Measurements from ENCODE around the gene GPR85.

GRCh38 chr7:113060100-113060499 lies 26.5 kb downstream of the GPR85 start:
- TF ChIP-seq CTCF (IDR thresholded peaks at IDR 0.05; ENCODE audit: poor library complexity) = no peak
- TF ChIP-seq EZH2phosphoT487 (IDR thresholded peaks at IDR 0.05; ENCODE audit: low read depth, severe bottlenecking, unreplicated experiment) = no peak
- TF ChIP-seq EZH2 (IDR thresholded peaks at IDR 0.05; ENCODE audit: borderline replicate concordance) = no peak
